ENCODE measurements around the gene ORC4. TPM values are rescaled to one million over a fixed set of nuclear protein-coding genes. Genes with fewer than 3 reads are reported as not detected.

The ORC4 gene
- total and polyA plus RNA-seq, 2 of the 8 experiments (the other 6 are each of a cell fraction or from before 2014, with no cell fraction given): 22.7 to 63.7 TPM

- Histone ChIP-seq H4K91ac (replicated peaks; ENCODE audit: insufficient read length, low read length) (no peak overlapping the region), H3K36me3 (ENCODE audit: control insufficient read depth in 2 of 4, insufficient read depth in 4 of 4, low read length in 3 of 4) (no peaks in the 10 kb centered on the region), H3K23me2 (ENCODE audit: low read depth, low read length) (no peaks in the 10 kb centered on the region), H2AFZ (ENCODE audit: low read length) (no peak overlapping the region), H3K4ac (replicated peaks; ENCODE audit: insufficient read length, low read depth, low read length) (no peak overlapping the region), H3K4me1 (replicated peaks in 1 of 4; ENCODE audit: control insufficient read depth in 3 of 4, insufficient read depth in 4 of 4, low read length in 3 of 4) (peaks cover 0 to 4% (median 1%) of the 10 kb centered on the region in 4 experiments; a peak in 3 of 7 replicates), H2BK12ac (ENCODE audit: low read depth, low read length) (no peak overlapping the region), H4K8ac (ENCODE audit: extremely low read depth, insufficient read depth, low read length) (no peak overlapping the region), H3K4me3 (ENCODE audit: extremely low read depth in 1 of 4, insufficient read depth in 2 of 4, low read depth in 3 of 4, low read length in 4 of 4) (no peak overlapping the region), H3K27ac (ENCODE audit: low read depth, low read length) (no peak overlapping the region), H4K5ac (ENCODE audit: insufficient read length, low read depth, low read length) (no peak overlapping the region), H3K4me2 (ENCODE audit: insufficient read depth in 1 of 2, low read depth in 2 of 2, low read length in 2 of 2) (no peak overlapping the region), H3K56ac (replicated peaks; ENCODE audit: insufficient read length, low read depth, low read length) (no peak overlapping the region), H3K9ac (replicated peaks in 1 of 4; ENCODE audit: extremely low read depth in 1 of 4, low read depth in 3 of 4, low read length in 3 of 4) (no peak overlapping the region), H2BK20ac (ENCODE audit: low read length) (no peak overlapping the region), H3K14ac (ENCODE audit: insufficient read length) (no peak overlapping the region), H2BK15ac (ENCODE audit: low read length) (no peak overlapping the region), H4K20me1 (replicated peaks in 1 of 2; ENCODE audit: control insufficient read depth in 1 of 2, insufficient read depth in 2 of 2, low read length in 2 of 2) (peaks cover 0 to 1% of the 10 kb centered on the region in 2 experiments), H3K23ac (ENCODE audit: insufficient read length) (no peak overlapping the region), H2AK5ac (ENCODE audit: low read depth, low read length) (no peak overlapping the region), H3K79me2 (ENCODE audit: control insufficient read depth in 1 of 2, insufficient read depth in 2 of 2, low read length in 2 of 2) (peaks cover 0 to 92% of the 10 kb centered on the region in 2 experiments; a peak in 3 of 4 replicates), H3K27me3 (replicated peaks in 1 of 4; ENCODE audit: control insufficient read depth in 3 of 4, extremely low read depth in 1 of 4, insufficient read depth in 3 of 4, low read length in 3 of 4) (no peaks in the 10 kb centered on the region), H3K79me1 (ENCODE audit: low read depth, low read length) (no peaks in the 10 kb centered on the region; the same call in 1 of the 2 replicates), H2BK5ac (ENCODE audit: low read depth, low read length) (no peak overlapping the region), H3K9me3 (ENCODE audit: insufficient read depth in 2 of 2, low read depth in 1 of 2, low read length in 1 of 2) (no peaks in the 10 kb centered on the region), H3K18ac (ENCODE audit: extremely low read depth, low read length) (no peak overlapping the region), H2BK120ac (replicated peaks; ENCODE audit: low read depth, low read length) (no peak overlapping the region)
- TF ChIP-seq, protein P1, sequence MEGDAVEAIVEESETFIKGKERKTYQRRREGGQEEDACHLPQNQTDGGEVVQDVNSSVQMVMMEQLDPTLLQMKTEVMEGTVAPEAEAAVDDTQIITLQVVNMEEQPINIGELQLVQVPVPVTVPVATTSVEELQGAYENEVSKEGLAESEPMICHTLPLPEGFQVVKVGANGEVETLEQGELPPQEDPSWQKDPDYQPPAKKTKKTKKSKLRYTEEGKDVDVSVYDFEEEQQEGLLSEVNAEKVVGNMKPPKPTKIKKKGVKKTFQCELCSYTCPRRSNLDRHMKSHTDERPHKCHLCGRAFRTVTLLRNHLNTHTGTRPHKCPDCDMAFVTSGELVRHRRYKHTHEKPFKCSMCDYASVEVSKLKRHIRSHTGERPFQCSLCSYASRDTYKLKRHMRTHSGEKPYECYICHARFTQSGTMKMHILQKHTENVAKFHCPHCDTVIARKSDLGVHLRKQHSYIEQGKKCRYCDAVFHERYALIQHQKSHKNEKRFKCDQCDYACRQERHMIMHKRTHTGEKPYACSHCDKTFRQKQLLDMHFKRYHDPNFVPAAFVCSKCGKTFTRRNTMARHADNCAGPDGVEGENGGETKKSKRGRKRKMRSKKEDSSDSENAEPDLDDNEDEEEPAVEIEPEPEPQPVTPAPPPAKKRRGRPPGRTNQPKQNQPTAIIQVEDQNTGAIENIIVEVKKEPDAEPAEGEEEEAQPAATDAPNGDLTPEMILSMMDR (IDR thresholded peaks at IDR 0.05; ENCODE audit: control extremely low read depth in 1 of 3, insufficient read depth in 1 of 3, low read depth in 1 of 3, low read length in 3 of 3): peak in 2 of 3 experiments; percentile 50 to 76; a peak in 2 of 4 replicates
- TF ChIP-seq CBX8 (IDR thresholded peaks at IDR 0.05; ENCODE audit: borderline replicate concordance, low read depth, low read length): no peak
- peak; percentile 67 to 75 for TF ChIP-seq RAD21 (IDR thresholded peaks at IDR 0.05 in 1 of 2, conservative IDR thresholded peaks at IDR 0.05 in 1 of 2; ENCODE audit: low read depth in 2 of 2, low read length in 2 of 2)
- CTCF ChIA-PET (ENCODE audit: partially characterized antibody): interaction anchor here (0.6 to 6.8 kb wide), 16 partner anchors 10 to 519 kb away, joined by 3 to 54 read pairs (median 4); no protein-coding TSS in a partner anchor
- POLR2A ChIA-PET (ENCODE audit: partially characterized antibody): interaction anchor here (2.1 kb wide), 1 partner anchor 31 kb away, joined by 5 read pairs; the partner anchor contains the start of genes MBD5 and ORC4
- DNase-seq (ENCODE audit: low read depth in 1 of 2, low spot score in 2 of 2) (no peak), FAIRE-seq (no peak)
- WGBS, 2 experiments (ENCODE audit: extremely low coverage in 1 of 2, insufficient coverage in 1 of 2, insufficient read length in 1 of 2, insufficient replicate concordance in 2 of 2, low coverage in 1 of 2, low lambda C conversion rate in 2 of 2, missing lambda C conversion rate in 1 of 2): 70% methylated on average over 4 of the region's 4 CpGs; no CpG with 5 or more reads in 1 of the 2 experiments
These were observed 30.6 kb downstream of the ORC4 start for GRCh38 chr2:147989809-147990403.

Data from H1 (cell line).